CD14-positive monocyte (primary cell): ENCODE data around the gene SUGT1. TPM values are rescaled to one million over a fixed set of nuclear protein-coding genes. Genes with fewer than 3 reads are reported as not detected.

Experiments used
- DNase-seq, 3 donors: peaks; one replicate each; pipeline ENCODE4 v3.0.0-alpha.2; 2011 to 2022
- H2AFZ ChIP-seq: 2 replicates; pipeline ENCODE4 v1.6.0; 2012; ENCODE audit warnings: mild to moderate bottlenecking, low read depth, low read length, inconsistent platforms; ENCODE audit not compliant: insufficient read depth, poor library complexity, severe bottlenecking
- H3K27ac ChIP-seq, 2 donors: 1 replicate in 1 of 2; 2 replicates in 1 of 2; pipeline ENCODE4 v1.5.1; 2012 to 2013; ENCODE audit warnings: low read length in 2 of 2, control low read depth in 1 of 2, inconsistent platforms in 1 of 2, low read depth in 1 of 2, mild to moderate bottlenecking in 1 of 2
- H3K27me3 ChIP-seq, 2 donors: one replicate each; pipeline versions ENCODE4 v1.6.0 to v1.6.1; 2011 to 2013; ENCODE audit warnings: low read length in 2 of 2; ENCODE audit not compliant: control insufficient read depth in 2 of 2, insufficient read depth in 2 of 2
- H3K36me3 ChIP-seq, 2 donors: replicated peaks in 1 of 2; 1 replicate in 1 of 2; 2 replicates in 1 of 2; pipeline versions ENCODE4 v1.5.1 to v1.6.1; 2012 to 2013; ENCODE audit warnings: low read length in 2 of 2, control low read depth in 1 of 2, inconsistent platforms in 1 of 2, mild to moderate bottlenecking in 1 of 2; ENCODE audit not compliant: insufficient read depth in 2 of 2, control insufficient read depth in 1 of 2
- H3K4me1 ChIP-seq, 2 donors: 1 replicate in 1 of 2; 2 replicates in 1 of 2; pipeline versions ENCODE4 v1.5.1 to v1.6.1; 2012 to 2013; ENCODE audit warnings: low read length in 2 of 2, control low read depth in 1 of 2, inconsistent platforms in 1 of 2, mild to moderate bottlenecking in 1 of 2, moderate library complexity in 1 of 2; ENCODE audit not compliant: insufficient read depth in 2 of 2, control insufficient read depth in 1 of 2
- H3K4me2 ChIP-seq: replicated peaks from 2 replicates; pipeline ENCODE3; 2012; ENCODE audit warnings: low read length, moderate library complexity, mild to moderate bottlenecking; ENCODE audit not compliant: poor library complexity, severe bottlenecking; ENCODE audit errors: extremely low read depth
- H3K4me3 ChIP-seq, 3 experiments: fragments of 200-600 bp in 1 of 3; sonication (generic) in 1 of 3; replicated peaks in 1 of 3; 1 replicate in 2 of 3; 2 replicates in 1 of 3; pipeline ENCODE4 v1.5.1; 2011 to 2013; ENCODE audit warnings: low read length in 3 of 3, mild to moderate bottlenecking in 3 of 3, control low read depth in 2 of 3, low read depth in 2 of 3, inconsistent platforms in 1 of 3, moderate library complexity in 1 of 3
- H3K79me2 ChIP-seq: 2 replicates; pipeline ENCODE4 v1.6.0; 2012; ENCODE audit warnings: mild to moderate bottlenecking, control low read depth, inconsistent platforms, low read length, moderate library complexity; ENCODE audit not compliant: insufficient read depth
- H3K9ac ChIP-seq: 2 replicates; pipeline ENCODE4 v1.6.0; 2017; ENCODE audit warnings: low read length, mild to moderate bottlenecking; ENCODE audit not compliant: insufficient read depth, poor library complexity, severe bottlenecking
- H3K9me3 ChIP-seq, 2 donors: replicated peaks in 1 of 2; 1 replicate in 1 of 2; 2 replicates in 1 of 2; pipeline versions ENCODE4 v1.5.1 to v1.6.1; 2012 to 2013; ENCODE audit warnings: low read length in 2 of 2, control low read depth in 1 of 2; ENCODE audit not compliant: control insufficient read depth in 1 of 2, insufficient read depth in 1 of 2
- H4K20me1 ChIP-seq: 2 replicates; pipeline ENCODE4 v1.6.0; 2012; ENCODE audit warnings: mild to moderate bottlenecking, low read length, control low read depth, moderate library complexity; ENCODE audit not compliant: insufficient read depth
- H3K27ac Mint-ChIP-seq, 7 donors: one replicate each; pipeline ENCODE4 v1.8.0; 2020; ENCODE audit warnings: mild to moderate bottlenecking in 7 of 7, mixed read lengths in 7 of 7, moderate library complexity in 6 of 7, inconsistent platforms in 2 of 7
- H3K27me3 Mint-ChIP-seq, 3 donors: one replicate each; pipeline ENCODE4 v1.8.0; 2021 to 2022; ENCODE audit warnings: low read depth in 3 of 3, mild to moderate bottlenecking in 3 of 3, mixed read lengths in 3 of 3, moderate library complexity in 3 of 3, inconsistent platforms in 1 of 3
- H3K36me3 Mint-ChIP-seq, 2 donors: one replicate each; pipeline ENCODE4 v1.8.0; 2020; ENCODE audit warnings: mixed read lengths in 2 of 2, inconsistent platforms in 1 of 2, mild to moderate bottlenecking in 1 of 2
- H3K4me1 Mint-ChIP-seq: one replicate; pipeline ENCODE4 v1.8.0; 2020; ENCODE audit warnings: mild to moderate bottlenecking, mixed read lengths
- H3K4me3 Mint-ChIP-seq, 2 donors: one replicate each; pipeline ENCODE4 v1.8.0; 2020; ENCODE audit warnings: mild to moderate bottlenecking in 2 of 2, mixed read lengths in 2 of 2, moderate library complexity in 1 of 2
- H3K9me3 Mint-ChIP-seq, 7 donors: one replicate each; pipeline ENCODE4 v1.8.0; 2020 to 2022; ENCODE audit warnings: mixed read lengths in 7 of 7, mild to moderate bottlenecking in 6 of 7, moderate library complexity in 6 of 7, inconsistent platforms in 2 of 7
- WGBS: methylation state at CpG from one replicate; pipeline ENCODE4 v1.1.5; 2013; ENCODE audit warnings: missing lambda C conversion rate; ENCODE audit not compliant: insufficient coverage; 5-methylcytosine and 5-hydroxymethylcytosine counted together
- intact Hi-C, 2 donors: fragments of 100-400 bp; cut with micrococcal nuclease; formaldehyde crosslinking; loops; one replicate each; pipeline versions ENCODE4 v1.15.0 to v1.15.1; 2023
- polyA plus RNA-seq, 3 donors: library from polyadenylated mRNA; depleted of rRNA in 1 of 3; unstranded in 2 of 3; stranded (reverse) in 1 of 3; fragments of 300-500 nt in 2 of 3; fragments of >200 nt in 1 of 3; fragmentation: Illumina TruSeq in 2 of 3; gene quantifications; 1 replicate in 2 of 3; 2 replicates in 1 of 3; pipeline ENCODE4 v1.2.3, GENCODE V29; 2012 to 2021
- TF ChIP-seq, protein P1 (sequence below): fragments of 200-600 bp; IDR thresholded peaks from one replicate; pipeline ENCODE4 v1.8.0; 2022; ENCODE audit warnings: antibody characterized with exemption, mild to moderate bottlenecking

The SUGT1 gene
- polyA plus RNA-seq, 3 donors = 18.1 to 40.1 (median 37.7) TPM

DNA sequence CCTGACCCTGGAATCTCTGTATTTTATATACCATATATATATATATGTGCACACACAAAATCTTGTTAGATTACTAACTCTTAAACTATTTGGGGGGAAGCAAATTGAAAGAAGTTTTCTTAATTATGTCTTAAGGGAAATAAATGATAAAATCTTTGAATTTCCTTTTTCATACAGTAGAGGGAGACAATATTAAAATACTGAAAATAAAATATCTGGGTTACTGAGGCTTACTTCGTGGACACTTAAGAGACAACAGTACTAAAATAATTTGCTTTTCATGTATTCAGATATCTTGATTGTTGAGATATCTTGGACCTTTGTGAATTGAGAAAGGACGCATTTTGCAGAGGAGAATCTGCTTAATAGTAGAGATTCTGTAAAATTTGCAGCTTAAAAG is 17.0 kb downstream of the SUGT1 start:
- H3K27me3 ChIP-seq = no peaks in the 10 kb centered on the region
- TF ChIP-seq, protein P1, sequence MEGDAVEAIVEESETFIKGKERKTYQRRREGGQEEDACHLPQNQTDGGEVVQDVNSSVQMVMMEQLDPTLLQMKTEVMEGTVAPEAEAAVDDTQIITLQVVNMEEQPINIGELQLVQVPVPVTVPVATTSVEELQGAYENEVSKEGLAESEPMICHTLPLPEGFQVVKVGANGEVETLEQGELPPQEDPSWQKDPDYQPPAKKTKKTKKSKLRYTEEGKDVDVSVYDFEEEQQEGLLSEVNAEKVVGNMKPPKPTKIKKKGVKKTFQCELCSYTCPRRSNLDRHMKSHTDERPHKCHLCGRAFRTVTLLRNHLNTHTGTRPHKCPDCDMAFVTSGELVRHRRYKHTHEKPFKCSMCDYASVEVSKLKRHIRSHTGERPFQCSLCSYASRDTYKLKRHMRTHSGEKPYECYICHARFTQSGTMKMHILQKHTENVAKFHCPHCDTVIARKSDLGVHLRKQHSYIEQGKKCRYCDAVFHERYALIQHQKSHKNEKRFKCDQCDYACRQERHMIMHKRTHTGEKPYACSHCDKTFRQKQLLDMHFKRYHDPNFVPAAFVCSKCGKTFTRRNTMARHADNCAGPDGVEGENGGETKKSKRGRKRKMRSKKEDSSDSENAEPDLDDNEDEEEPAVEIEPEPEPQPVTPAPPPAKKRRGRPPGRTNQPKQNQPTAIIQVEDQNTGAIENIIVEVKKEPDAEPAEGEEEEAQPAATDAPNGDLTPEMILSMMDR = no peak
- H3K9me3 ChIP-seq = no peaks in the 10 kb centered on the region
- Mint-ChIP-seq H3K36me3 (peaks cover 61 to 68% of the 10 kb centered on the region in 2 donors), H3K4me1 (no peaks in the 10 kb centered on the region), H3K27me3 (no peaks in the 10 kb centered on the region), H3K4me3 (no peak overlapping the region), H3K9me3 (no peaks in the 10 kb centered on the region), H3K27ac (no peak overlapping the region)
- H3K79me2 ChIP-seq = no peaks in the 10 kb centered on the region
- no peak overlapping the region for H2AFZ ChIP-seq
- H3K36me3 ChIP-seq = peaks cover 64 to 98% of the 10 kb centered on the region in 2 donors
- intact Hi-C loops = no loop called here
- H3K4me3 ChIP-seq = no peak overlapping the region
- H3K4me1 ChIP-seq = no peaks in the 10 kb centered on the region
- WGBS = no CpG with 5 or more reads among the region's 2 CpGs
- no peak overlapping the region for H3K9ac ChIP-seq
- H3K27ac ChIP-seq = no peak overlapping the region
- peaks cover 6% of the 10 kb centered on the region for H4K20me1 ChIP-seq
- no peak for DNase-seq
- no peak overlapping the region for H3K4me2 ChIP-seq

DNA sequence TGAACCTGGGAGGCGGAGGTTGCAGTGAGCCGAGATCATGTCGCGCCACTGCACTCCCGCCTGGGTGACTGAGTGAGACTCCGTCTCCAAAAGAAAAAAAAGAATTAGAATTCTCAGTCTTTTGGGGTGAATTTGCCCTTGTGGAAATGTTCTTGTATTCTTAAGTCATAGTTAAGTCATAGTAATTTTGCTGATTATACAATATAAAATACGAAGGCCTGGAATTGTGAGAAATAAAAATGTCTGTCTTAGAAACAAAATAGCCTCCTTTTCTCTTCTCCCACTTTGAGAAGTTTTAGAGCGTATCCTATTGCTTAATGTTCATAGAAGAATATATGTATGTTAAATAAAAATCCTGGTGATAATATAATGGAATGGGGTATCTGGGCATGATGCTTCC is 18.1 kb downstream of the SUGT1 start:
- Histone ChIP-seq H3K4me1 (no peaks in the 10 kb centered on the region), H3K4me3 (no peak overlapping the region), H3K36me3 (peaks cover 67 to 98% of the 10 kb centered on the region in 2 donors), H3K9me3 (no peaks in the 10 kb centered on the region), H3K4me2 (no peak overlapping the region), H3K79me2 (no peaks in the 10 kb centered on the region), H4K20me1 (peaks cover 6% of the 10 kb centered on the region), H3K27me3 (no peaks in the 10 kb centered on the region), H3K27ac (no peak overlapping the region), H2AFZ (no peak overlapping the region), H3K9ac (no peak overlapping the region)
- no peak for DNase-seq
- no peaks in the 10 kb centered on the region for H3K9me3 Mint-ChIP-seq
- no peak overlapping the region for H3K4me3 Mint-ChIP-seq
- no peak overlapping the region for H3K27ac Mint-ChIP-seq
- no peaks in the 10 kb centered on the region for H3K4me1 Mint-ChIP-seq
- WGBS = 94% methylated on average over 2 of the region's 8 CpGs
- TF ChIP-seq, protein P1 = no peak
- intact Hi-C loops = no loop called here
- H3K27me3 Mint-ChIP-seq = no peaks in the 10 kb centered on the region
- peaks cover 62 to 72% of the 10 kb centered on the region in 2 donors for H3K36me3 Mint-ChIP-seq
